GM21786 (cell line): Measurements from ENCODE around the gene SENP6.
"Not testable (repeated sequence)": the region's sequence is repeated elsewhere in the genome, so short reads cannot be mapped to it uniquely, and the experiment has no call there.

ENCODE experiments used
- ATAC-seq: cut with Tn5 transposase; IDR thresholded peaks from one replicate; pipeline ENCODE4 v1.9.1; 2021; ENCODE audit not compliant: unreplicated experiment

Gene SENP6

DNA sequence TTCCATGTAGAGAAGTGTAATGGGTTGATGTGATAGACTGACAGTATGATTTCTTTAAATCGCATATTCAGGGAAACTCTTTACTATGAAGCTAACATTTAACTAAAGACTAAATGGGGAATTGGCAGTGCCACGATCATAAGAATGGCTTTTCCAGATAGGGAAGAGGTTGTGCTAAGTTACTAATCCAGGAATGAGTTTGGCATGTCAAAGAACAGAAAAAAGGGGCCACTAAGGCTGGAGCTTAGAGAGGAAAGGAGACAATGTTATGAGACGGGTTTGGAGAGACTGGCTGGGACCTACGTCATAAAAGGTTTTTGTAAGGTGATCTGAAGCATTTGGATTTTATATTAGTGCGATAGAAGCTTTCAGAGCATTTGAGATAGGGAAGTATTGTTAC, 40.6 kb downstream of the SENP6 start:
- ATAC-seq, result no peak

DNA sequence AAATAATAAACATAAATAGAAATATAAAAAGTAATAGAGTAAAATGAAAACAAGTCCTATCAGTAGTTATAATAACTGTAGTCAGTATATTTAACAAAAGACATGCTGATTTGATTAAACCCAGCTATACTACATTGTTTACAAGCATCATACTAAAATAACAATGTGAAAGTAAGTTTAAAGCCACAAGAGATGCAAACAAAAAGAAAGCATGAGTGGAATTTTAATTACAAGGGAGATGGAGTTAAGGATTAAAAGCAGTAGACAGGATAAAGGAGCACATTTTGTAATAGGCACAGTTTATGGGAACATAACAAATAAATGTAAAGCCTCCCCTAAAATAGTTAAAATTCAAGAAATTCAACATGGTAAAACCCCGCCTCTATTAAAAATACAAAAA, 41.5 kb downstream of the SENP6 start:
- no peak for ATAC-seq

GRCh38 chr6:75656479-75656878, 54.8 kb downstream of the SENP6 start:
- peak; percentile 68 for ATAC-seq

DNA sequence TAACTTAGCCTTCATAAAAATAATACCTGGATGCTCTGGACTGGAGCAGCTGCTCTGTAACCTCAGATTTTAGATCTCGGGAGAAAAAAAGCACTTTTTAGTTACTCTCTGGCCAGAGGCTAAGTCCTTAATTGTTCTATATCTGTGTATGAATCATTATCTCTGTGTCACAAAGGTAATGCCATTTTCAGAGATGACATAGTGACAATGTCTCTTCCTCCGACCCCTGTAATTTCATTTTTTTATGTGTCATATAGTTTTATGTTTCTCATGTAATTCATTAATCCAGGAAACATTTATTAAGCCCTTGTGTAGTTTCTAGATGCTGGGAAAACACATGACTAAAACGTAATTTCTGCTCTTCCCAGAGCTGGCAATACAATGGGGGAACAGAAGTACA, 55.6 kb downstream of the SENP6 start:
- no peak for ATAC-seq

GRCh38 chr6:75666592-75666991, 64.9 kb downstream of the SENP6 start:
- ATAC-seq, result no peak

DNA sequence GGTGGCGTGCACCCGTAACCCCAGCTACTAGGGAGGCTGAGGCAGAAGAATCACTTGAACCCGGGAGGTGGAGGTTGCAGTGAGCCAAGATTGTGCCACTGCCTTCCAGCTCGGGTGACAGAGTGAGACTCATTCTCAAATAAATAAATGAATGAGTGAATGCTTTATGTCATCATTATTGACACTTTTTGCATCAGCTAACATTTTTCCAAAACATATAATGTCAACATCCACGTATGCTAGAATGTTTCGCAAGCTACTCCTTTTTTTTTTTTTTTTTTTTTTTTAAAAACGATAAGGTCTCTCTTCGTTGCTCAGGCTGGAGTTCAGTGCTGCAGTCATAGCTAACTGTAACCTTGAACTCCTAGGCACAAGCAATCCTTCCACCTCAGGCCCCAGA, 72.2 kb downstream of the SENP6 start:
- ATAC-seq, result no peak

DNA sequence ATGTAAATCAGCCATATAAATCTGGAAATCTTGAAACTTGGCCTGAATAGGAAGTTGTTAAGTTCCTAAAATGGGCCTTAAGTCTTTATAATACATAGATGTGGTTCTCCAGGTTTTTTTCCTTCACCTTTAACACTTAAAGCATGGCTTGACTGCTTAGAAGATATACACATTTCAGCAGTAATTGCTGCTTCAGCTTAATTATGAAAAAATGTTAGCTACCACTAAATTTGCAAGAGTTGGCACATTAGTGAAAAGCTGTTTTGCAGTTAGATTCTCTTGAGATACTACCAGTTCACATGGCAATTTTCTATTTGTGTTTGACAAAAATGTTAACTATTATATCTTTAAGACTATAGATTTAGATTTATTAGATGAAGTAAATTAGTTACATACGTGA, 74.7 kb downstream of the SENP6 start:
- ATAC-seq, result no peak

GRCh38 chr6:75682548-75682947, 80.9 kb downstream of the SENP6 start:
- not testable (repeated sequence) for ATAC-seq

DNA sequence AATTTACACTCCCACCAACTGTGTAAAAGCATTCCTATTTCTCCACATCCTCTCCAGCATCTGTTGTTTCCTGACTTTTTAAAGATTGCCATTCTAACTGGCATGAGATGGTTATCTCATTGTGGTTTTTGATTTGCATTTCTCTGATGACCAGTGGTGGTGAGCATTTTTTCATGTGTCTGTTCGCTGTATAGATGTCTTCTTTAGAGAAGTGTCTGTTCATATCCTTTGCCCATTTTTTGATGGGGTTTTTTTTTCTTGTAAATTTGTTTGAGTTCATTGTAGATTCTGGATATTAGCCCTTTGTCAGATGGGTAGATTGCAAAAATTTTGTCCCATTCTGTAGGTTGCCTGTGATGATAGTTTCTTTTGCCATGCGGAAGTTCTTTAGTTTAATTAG, 81.3 kb downstream of the SENP6 start:
- ATAC-seq, result not testable (repeated sequence)

GRCh38 chr6:75687535-75687934, 85.9 kb downstream of the SENP6 start:
- ATAC-seq, result not testable (repeated sequence)

DNA sequence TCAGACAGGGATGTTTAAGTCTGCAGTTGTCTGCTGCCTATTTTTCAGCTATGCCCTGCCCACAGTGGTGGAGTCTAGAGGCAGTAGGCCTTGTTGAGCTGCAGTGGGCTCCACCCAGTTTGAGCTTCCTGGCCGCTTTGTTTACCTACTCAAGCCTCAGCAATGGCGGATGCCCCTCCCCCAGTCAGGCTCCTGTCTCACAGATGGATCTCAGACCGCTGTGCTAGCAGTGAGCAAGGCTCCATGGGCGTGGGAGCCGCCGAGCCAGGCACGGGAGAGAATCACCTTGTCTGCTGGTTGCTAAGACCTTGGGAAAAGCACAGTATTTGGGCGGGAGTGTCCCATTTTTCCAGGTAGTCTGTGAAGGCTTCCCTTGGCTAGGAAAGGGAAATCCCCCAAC, 86.3 kb downstream of the SENP6 start:
- not testable (repeated sequence) for ATAC-seq

DNA sequence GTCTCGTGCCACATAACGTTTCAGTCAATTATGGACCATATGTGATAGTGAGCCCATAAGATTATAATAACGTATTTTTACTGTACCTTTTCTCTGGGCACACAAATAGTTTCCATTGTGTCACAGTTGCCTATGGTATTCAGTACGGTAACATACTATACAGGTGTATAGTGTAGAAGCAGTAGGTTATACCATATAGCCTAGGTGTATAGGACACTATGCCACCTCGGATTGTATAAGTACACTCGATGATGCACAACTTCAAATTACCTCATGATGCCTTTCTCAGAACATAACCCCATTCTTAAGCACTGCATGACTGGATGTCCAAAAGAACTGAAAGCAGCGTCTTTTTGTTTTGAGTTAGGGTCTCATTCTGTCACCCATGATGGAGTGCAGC, 87.9 kb downstream of the SENP6 start:
- ATAC-seq, result no peak

DNA sequence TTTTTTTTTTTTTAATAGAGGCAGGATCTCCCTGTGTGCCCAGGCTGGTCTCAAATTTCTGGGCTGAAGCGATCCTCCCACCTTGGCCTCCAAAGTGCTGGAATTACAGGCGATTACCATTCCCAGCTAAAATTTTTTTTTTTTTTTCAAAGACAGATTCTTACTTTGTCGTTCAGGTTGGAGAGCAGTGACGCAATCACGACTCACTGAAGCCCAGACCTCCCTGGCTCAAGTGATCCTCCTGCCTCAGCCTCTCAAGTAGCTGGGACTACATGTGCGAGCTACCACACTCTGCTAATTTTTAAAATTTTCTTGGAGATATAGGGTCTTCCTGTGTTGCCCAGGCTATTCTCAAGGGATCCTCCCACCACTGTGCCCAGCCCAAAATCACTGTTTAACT, 89.3 kb downstream of the SENP6 start:
- ATAC-seq, result no peak

DNA sequence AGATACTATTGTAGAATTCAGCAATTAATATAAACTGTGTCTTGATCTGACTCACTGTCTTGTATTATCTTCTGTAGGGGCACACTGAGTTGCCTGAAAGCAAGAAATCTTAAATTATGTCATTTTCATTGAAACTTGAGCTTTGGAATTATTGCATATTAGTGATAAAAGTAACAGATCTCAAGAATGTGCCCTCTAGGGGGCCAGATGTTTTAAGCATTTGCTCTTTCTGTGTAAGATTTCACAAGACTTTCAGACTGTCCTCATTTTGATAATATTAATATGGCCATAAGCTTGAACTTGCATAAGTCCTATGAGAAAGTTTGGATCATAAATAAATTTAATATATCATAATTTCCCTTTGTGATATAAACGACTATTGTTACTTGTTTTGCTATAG, 91.9 kb downstream of the SENP6 start:
- ATAC-seq, result no peak

DNA sequence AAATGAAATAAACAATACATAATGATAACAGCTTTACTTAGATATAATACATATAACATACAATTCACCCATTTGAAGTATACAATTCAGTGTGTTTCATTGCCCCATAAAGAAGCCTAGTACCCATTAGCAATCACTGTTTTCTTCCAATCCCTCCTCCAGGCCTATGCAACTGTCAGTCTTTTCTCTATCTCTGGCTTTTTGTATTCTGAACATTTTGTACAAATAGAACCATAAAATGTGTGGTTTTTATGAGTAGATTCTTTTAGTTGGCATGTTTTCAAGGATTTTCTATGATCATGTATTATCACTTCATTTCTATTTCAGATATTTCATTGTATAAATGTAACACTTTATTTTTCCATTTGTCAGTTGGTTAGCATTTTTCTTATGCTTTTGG, 92.7 kb downstream of the SENP6 start:
- no peak for ATAC-seq

DNA sequence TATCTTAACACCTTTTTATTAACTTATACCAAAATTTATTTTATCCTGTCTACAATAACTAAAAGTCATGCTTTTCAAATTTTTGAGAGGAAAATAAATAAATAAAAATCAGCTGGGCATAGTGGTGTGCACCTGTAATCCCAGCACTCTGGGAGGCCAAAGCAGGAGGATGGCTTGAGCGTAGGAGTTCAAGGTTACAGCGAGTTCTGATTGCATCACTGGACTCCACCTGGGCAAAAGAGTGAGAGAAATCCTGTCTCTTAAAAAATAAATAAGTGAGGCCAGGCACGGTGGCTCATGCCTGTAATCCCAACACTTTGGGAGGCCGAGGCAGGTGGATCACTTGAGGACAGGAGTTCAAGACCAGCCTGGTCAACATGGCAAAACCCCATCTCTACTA, 106.7 kb downstream of the SENP6 start:
- not testable (repeated sequence) for ATAC-seq

GRCh38 chr6:75711173-75711572, 109.5 kb downstream of the SENP6 start:
- no peak for ATAC-seq

DNA sequence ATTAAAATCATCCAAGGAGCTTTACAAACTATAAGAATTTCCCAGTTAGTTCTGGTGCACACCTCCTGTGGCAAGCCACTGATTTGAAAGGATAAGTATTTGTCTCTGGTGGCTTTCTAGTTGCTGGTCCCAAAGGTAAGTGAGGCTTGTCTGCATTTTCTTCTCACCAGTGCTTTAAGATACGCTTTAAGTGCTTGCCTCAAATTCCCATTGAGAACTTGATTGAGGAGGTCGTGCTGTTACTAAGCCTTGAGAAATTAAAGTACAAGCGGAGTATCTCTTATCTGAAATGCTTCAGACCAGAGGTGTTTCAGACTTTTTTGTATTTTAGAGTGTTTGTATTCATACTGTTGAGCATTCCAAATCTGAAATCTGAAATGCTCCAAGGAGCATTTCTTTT, 117.5 kb downstream of the SENP6 start:
- no peak for ATAC-seq

DNA sequence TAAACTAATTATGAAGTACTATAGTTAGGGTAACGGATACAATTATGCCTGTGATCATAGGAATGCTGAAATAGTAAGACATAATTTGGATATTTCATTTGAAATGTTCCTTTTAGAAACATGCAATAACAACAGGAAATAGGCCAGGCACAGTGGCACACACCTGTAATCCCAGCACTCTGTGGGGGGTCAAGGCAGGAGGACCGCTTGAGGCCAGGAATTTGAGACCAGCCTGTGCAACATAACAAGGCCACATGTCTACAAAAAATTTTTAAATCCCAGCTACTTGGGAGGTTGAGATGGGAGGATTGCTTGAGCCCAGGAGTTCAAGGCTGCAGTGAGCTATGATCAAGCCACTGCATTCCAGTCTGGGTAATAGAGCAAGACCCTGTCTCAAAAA, 121.7 kb downstream of the SENP6 start:
- no peak for ATAC-seq

- ATAC-seq, result no peak
Measured at GRCh38 chr6:75727206-75727605, 125.5 kb downstream of the SENP6 start.

GRCh38 chr6:75731029-75731428, 129.3 kb downstream of the SENP6 start:
- ATAC-seq, result not testable (repeated sequence)

DNA sequence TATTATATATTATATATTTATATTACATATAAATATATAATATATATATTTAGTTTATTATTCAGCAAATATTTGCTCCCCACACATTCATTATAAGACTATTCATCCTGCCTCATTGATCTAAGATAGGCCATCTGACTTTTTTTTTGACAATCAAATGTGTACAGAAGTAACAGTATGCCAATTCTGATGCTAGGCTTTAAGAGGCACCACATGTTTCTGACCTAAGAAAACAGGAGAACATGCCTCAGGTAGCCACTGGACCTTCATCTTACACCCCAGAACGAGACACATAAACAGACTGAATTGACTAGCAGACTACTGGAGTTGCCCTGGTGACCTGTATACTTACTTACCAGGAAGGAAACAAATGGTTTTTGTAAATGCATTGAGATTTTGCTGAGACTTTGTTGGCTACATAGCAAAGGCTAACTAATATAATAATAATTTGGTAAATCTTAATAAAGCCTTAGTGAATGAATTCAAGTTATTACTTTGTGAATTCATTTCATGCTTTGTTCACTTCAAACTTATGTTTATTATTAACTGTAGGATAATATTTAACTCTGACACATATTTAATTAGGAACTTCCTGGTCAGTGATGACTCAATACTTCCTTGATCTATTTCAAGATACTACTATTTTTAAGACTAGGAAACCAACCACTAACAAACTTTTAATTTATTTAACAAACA, 134.0 kb downstream of the SENP6 start:
- peak; percentile 95 for ATAC-seq

- no peak for ATAC-seq
Measured at GRCh38 chr6:75743971-75744370, 142.3 kb downstream of the SENP6 start.
